ENCODE measurements around the gene CCDC47.

DNA sequence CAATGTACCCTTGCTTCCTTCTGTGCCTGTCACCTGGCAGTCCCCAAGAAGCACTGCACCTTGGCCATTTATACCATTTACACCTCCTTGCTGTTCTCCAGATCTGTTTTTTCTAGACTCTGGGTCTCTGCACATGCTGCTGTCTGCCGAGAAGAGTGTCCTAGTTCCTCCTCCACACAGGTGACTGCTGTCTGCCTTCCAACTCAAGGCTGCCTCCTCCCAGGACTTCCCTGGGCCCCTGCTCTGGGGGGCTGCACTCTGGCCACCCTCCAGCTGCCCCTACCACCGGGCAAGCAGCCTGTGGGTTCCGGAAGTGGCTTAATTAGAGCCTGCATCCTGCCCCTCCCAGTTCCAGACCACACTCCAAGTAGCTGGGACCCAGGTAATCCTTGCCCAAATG, 67.7 kb downstream of the CCDC47 start:
- TF ChIP-seq, protein P1, sequence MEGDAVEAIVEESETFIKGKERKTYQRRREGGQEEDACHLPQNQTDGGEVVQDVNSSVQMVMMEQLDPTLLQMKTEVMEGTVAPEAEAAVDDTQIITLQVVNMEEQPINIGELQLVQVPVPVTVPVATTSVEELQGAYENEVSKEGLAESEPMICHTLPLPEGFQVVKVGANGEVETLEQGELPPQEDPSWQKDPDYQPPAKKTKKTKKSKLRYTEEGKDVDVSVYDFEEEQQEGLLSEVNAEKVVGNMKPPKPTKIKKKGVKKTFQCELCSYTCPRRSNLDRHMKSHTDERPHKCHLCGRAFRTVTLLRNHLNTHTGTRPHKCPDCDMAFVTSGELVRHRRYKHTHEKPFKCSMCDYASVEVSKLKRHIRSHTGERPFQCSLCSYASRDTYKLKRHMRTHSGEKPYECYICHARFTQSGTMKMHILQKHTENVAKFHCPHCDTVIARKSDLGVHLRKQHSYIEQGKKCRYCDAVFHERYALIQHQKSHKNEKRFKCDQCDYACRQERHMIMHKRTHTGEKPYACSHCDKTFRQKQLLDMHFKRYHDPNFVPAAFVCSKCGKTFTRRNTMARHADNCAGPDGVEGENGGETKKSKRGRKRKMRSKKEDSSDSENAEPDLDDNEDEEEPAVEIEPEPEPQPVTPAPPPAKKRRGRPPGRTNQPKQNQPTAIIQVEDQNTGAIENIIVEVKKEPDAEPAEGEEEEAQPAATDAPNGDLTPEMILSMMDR (IDR thresholded peaks at IDR 0.05), result no peak
- no peak for TF ChIP-seq POLR2A (IDR thresholded peaks at IDR 0.05)

Measured in right lobe of liver (tissue), 4 donors.